Measurements from ENCODE around the gene GPR158.

Gene GPR158

DNA sequence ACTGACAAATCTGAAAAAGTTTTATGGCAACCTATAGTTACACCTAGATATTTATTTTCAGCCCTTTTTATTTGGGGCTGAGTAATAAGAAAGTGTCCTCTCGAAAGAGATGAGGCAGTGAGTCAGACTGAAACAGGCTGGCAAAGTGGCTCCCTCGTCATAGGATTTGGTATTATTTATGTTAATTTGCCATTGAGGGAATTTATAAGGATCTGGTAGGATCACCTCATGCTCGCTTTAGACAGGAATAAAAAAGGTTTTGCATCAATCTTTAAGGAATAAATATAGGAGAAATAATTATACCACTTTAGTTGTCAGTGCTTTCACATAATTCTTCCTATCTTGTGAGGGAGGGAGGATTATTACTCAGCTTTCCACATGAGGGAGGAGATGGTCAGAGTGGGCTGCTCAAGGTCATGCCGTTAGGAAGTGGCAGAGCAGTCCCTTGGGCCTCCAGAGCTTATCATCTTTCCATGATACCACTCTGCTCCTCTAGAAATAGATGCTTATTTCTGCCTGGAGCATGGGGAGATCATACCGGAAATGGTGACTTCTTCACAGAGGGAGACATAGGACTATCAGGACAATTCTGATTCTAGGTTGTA, 356.8 kb downstream of the GPR158 start:
- in situ Hi-C loops (cut with HindIII; ENCODE audit: low sequenced_read_pairs), result no loop called here
- TF ChIP-seq, protein P1, sequence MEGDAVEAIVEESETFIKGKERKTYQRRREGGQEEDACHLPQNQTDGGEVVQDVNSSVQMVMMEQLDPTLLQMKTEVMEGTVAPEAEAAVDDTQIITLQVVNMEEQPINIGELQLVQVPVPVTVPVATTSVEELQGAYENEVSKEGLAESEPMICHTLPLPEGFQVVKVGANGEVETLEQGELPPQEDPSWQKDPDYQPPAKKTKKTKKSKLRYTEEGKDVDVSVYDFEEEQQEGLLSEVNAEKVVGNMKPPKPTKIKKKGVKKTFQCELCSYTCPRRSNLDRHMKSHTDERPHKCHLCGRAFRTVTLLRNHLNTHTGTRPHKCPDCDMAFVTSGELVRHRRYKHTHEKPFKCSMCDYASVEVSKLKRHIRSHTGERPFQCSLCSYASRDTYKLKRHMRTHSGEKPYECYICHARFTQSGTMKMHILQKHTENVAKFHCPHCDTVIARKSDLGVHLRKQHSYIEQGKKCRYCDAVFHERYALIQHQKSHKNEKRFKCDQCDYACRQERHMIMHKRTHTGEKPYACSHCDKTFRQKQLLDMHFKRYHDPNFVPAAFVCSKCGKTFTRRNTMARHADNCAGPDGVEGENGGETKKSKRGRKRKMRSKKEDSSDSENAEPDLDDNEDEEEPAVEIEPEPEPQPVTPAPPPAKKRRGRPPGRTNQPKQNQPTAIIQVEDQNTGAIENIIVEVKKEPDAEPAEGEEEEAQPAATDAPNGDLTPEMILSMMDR (IDR thresholded peaks at IDR 0.05; ENCODE audit: low read depth, low read length), result no peak
- no peak overlapping the region for H3K4me3 ChIP-seq (ENCODE audit: low read depth, low read length)
- no peak for DNase-seq (ENCODE audit: low read depth, low spot score)

DNA sequence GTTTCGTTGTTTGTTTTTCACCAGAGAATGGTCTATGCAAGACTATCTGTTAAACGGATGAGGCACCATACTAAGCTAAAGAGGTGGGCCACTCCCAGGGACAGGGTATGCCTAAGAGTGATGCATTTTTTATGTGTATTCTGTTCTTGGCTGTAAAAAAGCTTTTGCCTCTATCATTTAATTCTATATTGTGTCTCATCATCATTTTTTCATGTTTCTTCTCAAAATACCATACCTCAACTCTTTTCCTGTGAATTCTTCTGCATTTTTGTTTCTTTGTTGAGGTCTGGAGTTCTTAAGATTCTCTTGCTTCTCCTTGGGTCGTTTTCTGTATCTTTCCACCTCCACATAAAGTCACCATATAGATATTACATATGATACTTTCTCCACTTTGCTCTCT, 357.4 kb downstream of the GPR158 start:
- no peak for DNase-seq (ENCODE audit: low read depth, low spot score)
- H3K4me3 ChIP-seq (ENCODE audit: low read depth, low read length), result no peak overlapping the region
- TF ChIP-seq, protein P1 (IDR thresholded peaks at IDR 0.05; ENCODE audit: low read depth, low read length), result no peak
- in situ Hi-C loops (cut with HindIII; ENCODE audit: low sequenced_read_pairs), result no loop called here

DNA sequence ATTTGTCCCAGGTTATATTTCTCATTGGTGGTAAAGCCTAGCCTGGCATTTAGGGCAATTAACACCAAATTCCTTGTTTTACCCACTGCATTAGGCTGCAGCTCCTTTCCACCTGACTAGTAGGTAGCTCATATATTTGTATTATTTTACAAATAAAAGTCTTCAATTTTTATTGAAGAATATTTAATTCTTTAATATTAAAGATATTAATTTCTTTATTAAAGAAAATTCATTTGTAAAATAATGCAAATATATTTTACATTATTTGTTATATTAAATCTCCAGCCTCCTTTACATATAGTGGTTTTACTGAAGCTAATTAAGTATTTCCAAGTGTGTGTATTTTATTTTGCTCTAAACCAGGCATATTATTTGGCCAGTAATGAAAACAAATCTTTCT, 361.2 kb downstream of the GPR158 start:
- TF ChIP-seq, protein P1 (IDR thresholded peaks at IDR 0.05; ENCODE audit: low read depth, low read length), result no peak
- H3K4me3 ChIP-seq (ENCODE audit: low read depth, low read length), result no peak overlapping the region
- in situ Hi-C loops (cut with HindIII; ENCODE audit: low sequenced_read_pairs), result no loop called here
- no peak for DNase-seq (ENCODE audit: low read depth, low spot score)

- in situ Hi-C loops (cut with HindIII; ENCODE audit: low sequenced_read_pairs), result no loop called here
- no peak overlapping the region for H3K4me3 ChIP-seq (ENCODE audit: low read depth, low read length)
- DNase-seq (ENCODE audit: low read depth, low spot score), result peak; percentile 50
- TF ChIP-seq, protein P1 (IDR thresholded peaks at IDR 0.05; ENCODE audit: low read depth, low read length), result no peak
Measured at GRCh38 chr10:25547382-25547781, 372.6 kb downstream of the GPR158 start.

DNA sequence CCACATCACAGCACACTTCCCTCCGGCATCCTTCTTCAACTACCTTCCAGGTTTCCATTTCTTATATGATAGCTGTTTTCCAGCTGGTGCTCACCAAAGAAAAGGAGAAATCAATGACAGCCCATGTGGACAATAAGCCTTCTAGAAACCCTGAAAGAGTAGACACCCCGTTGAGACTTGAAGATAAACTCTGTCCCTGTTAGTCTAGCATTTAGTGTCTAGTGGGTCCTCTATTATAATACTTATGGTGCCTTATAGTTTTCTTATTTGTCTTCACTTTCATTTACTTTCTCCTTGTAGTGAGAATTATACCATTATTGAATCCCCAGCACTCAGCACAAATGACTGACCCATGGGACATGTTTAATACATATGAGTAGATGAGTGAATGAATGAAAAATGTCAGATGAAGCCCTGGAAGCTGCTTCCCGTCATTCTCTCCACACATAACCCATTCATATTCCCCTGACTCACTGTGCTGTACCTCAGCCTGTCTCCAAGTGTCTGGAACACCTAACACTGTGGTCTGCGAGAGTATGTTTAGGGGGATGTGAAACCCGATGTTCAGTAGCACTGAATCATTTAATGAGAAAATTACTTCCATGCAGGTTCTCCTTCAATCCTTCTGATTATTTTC, 377.6 kb downstream of the GPR158 start:
- DNase-seq (ENCODE audit: low read depth, low spot score), result peak; percentile 72
- TF ChIP-seq, protein P1 (IDR thresholded peaks at IDR 0.05; ENCODE audit: low read depth, low read length), result no peak
- in situ Hi-C loops (cut with HindIII; ENCODE audit: low sequenced_read_pairs), result no loop called here
- H3K4me3 ChIP-seq (ENCODE audit: low read depth, low read length), result no peak overlapping the region

DNA sequence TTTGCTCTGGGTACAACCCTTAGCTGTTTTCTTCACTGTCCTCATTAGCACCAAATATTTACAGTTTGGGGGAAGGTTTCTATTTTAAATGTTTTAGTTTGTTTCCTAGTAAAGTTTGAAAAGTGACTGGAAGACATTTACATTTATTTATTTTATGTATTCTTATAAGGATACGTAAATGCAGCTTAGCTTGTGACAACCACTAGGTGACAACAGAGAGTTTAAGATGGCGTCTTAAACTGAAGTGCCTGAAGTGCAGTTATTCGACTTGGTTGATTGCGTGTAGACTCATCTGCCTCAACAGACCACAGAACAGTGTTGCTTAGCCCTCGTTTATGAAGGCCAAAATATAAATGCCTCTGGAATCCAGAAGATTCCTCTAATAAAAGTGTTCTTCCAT, 381.1 kb downstream of the GPR158 start:
- H3K4me3 ChIP-seq (ENCODE audit: low read depth, low read length), result no peak overlapping the region
- TF ChIP-seq, protein P1 (IDR thresholded peaks at IDR 0.05; ENCODE audit: low read depth, low read length), result no peak
- no peak for DNase-seq (ENCODE audit: low read depth, low spot score)
- in situ Hi-C loops (cut with HindIII; ENCODE audit: low sequenced_read_pairs), result no loop called here
